Stimulated activated CD4-positive, alpha-beta T cell treated with anti-CD3 and anti-CD28 coated beads, Interleukin-1b, Interleukin-23, amount 100 ng/mL, for 4 hours (primary cell): Measurements from ENCODE around the gene P2RX2.

ENCODE experiments used
- DNase-seq, 2 donors: peaks; one replicate each; pipeline ENCODE4 v3.0.0-alpha.2; 2020; ENCODE audit warnings: low read depth in 2 of 2

The P2RX2 gene

GRCh38 chr12:132635076-132635955 is 16.7 kb downstream of the P2RX2 start:
- DNase-seq = no peak

GRCh38 chr12:132637811-132638210 is 19.2 kb downstream of the P2RX2 start:
- DNase-seq = no peak

- DNase-seq = no peak
Observed at GRCh38 chr12:132638541-132639408, 20.2 kb downstream of the P2RX2 start.

- DNase-seq = no peak
Observed at GRCh38 chr12:132639956-132640520, 21.5 kb downstream of the P2RX2 start.

- DNase-seq = no peak
Observed at GRCh38 chr12:132640936-132641335, 22.4 kb downstream of the P2RX2 start.

- no peak for DNase-seq
Observed at GRCh38 chr12:132641811-132642650, 23.5 kb downstream of the P2RX2 start.

GRCh38 chr12:132642846-132643835 is 24.6 kb downstream of the P2RX2 start:
- no peak for DNase-seq

GRCh38 chr12:132646850-132647249 is 28.3 kb downstream of the P2RX2 start:
- no peak for DNase-seq

- no peak for DNase-seq
Observed at GRCh38 chr12:132647858-132648257, 29.3 kb downstream of the P2RX2 start.

- DNase-seq = no peak
Observed at GRCh38 chr12:132648616-132649225, 30.1 kb downstream of the P2RX2 start.

- DNase-seq = no peak
Observed at GRCh38 chr12:132649226-132649945, 30.8 kb downstream of the P2RX2 start.

- no peak for DNase-seq
Observed at GRCh38 chr12:132651444-132652100, 33.0 kb downstream of the P2RX2 start.

- DNase-seq = no peak
Observed at GRCh38 chr12:132653567-132654290, 35.2 kb downstream of the P2RX2 start.

- DNase-seq = no peak
Observed at GRCh38 chr12:132657004-132657727, 38.6 kb downstream of the P2RX2 start.

- DNase-seq = no peak
Observed at GRCh38 chr12:132658149-132658894, 39.7 kb downstream of the P2RX2 start.

GRCh38 chr12:132659146-132659545 is 40.6 kb downstream of the P2RX2 start:
- no peak for DNase-seq
